HG02798 (cell line): ENCODE data around the gene MRPS5.

Experiments used
- ATAC-seq: cut with Tn5 transposase; IDR thresholded peaks from one replicate; pipeline ENCODE4 v1.9.1; 2021; ENCODE audit warnings: mild to moderate bottlenecking; ENCODE audit not compliant: unreplicated experiment, poor library complexity

Gene MRPS5

DNA sequence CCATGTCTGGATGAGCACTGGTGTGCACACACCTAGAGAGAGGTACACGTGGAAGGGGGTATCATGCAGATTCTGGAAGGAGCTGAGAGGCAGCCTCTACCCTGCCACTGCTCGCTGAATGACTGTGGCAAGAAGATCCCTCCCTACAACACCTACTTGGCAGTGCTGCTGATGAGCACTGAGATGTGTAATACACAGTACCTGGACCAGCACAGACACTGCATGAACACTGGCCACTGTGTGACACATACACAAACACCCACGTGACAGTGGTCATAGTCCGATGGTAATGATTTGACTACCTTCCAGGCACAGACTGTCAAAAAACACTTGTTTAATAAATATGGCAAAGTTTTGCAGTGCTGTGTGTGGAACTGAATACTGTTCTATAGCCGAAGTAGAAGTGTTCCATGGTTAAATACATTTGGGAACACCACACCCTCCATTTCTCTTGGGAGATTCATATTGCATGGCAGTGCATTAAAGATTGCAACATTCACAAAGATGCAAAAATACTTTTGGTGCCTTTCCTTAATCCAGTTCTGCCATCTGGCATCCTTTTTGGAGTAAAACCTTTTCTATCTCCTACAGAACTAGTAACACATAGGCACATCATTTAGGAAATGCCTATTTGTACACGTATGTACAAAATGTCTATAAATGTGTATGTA, 29.6 kb downstream of the MRPS5 start:
- no peak for ATAC-seq

GRCh38 chr2:95087379-95087778, 34.2 kb downstream of the MRPS5 start:
- ATAC-seq: no peak

DNA sequence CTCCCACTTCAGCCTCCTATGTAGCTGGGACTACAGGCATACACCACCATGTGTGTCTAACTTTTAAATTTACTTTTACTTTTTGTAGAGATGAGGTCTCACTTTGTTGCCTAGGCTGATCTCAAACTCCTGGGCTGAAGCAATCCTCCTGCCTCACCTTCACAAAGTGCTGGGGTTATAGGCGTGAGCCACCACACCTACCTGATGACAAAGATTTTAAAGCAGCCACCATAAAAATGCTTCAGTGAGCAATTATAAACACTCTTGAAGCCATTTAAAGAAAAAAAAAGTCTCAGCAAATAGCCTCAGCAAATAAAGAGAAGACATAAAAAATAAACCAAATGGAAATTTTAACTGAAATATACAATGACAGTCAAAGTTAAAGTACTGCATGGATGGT, 35.6 kb downstream of the MRPS5 start:
- no peak for ATAC-seq

DNA sequence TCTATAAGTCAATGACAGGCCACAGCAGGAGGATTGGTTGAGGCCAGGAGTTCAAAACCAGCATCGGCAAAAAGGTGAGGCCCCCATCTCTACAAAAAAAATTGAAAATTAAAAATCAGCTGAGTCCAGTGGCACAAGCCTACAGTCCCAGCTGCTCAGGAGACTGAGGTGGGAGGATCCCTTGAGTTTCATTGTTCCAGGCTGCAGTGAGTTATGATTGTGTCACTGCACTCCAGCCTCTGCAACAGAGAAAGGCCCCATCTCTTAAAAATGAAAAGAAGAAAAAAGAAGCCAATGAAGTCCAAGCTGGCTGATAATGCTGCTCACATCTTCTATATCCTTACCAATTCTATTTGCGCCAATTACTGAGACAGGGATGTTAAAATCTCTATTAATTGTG, 39.1 kb downstream of the MRPS5 start:
- ATAC-seq: no peak

- no peak for ATAC-seq
Observed at GRCh38 chr2:95079199-95079683, 42.4 kb downstream of the MRPS5 start.

GRCh38 chr2:95077861-95078603, 43.6 kb downstream of the MRPS5 start:
- ATAC-seq: no peak

- ATAC-seq: no peak
Observed at GRCh38 chr2:95077530-95077825, 44.1 kb downstream of the MRPS5 start.

- peak; percentile 82 for ATAC-seq
Observed at GRCh38 chr2:95076705-95077529, 44.7 kb downstream of the MRPS5 start.

DNA sequence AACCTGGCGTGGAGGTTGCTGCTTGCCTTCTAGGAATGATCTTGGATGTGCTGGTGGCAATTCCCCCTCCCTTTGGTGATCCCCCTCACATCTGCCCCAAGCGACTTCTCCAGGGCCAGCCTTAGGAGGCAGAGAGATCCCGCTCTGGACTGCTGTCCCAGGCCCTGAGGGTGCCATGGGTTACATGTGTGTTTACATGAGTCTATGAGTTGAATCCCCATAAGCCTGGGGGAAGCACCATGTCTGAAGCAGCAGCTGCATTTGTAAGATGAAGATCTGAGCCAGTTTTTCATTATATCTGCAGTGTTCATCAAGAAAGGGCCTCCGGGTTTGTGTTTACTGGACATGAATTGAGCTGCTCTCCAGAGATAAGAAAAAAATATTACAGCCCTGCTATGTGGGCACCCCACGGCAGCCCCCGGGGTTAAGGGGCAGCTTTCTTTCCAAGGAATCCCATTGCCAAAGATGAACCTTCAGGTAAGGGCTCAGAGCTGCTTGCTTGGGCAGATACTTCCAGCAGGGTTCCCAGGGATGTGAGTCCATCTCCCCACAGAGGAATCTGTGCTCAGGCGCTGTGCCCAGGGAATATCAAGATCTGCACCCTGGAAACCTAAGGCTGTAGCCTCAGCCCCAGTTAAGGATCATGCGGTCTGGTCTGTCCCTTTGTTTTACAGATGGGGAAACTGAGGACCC, 46.0 kb downstream of the MRPS5 start:
- ATAC-seq: no peak

- ATAC-seq: no peak
Observed at GRCh38 chr2:95074663-95075439, 46.8 kb downstream of the MRPS5 start.

- no peak for ATAC-seq
Observed at GRCh38 chr2:95073856-95074662, 47.5 kb downstream of the MRPS5 start.

DNA sequence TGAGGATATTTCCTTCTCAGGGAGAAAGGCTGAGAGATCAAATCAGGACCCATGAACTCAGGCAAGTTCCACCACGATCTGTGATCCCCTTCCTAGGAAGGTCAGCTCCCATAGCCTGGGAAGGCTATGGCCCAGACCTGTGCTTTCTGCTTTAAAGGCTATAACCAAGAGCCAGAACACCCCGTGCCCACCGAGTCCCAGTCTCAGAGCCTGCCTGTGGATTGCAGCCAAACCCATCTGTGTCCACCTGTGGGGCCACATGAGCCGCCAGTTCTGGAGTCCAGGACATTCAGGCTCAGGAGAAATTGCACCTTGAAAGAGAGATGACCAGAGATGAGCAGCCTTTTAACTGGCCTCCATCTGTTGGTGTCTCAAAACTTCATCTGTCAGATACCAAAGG, 49.2 kb downstream of the MRPS5 start:
- no peak for ATAC-seq

DNA sequence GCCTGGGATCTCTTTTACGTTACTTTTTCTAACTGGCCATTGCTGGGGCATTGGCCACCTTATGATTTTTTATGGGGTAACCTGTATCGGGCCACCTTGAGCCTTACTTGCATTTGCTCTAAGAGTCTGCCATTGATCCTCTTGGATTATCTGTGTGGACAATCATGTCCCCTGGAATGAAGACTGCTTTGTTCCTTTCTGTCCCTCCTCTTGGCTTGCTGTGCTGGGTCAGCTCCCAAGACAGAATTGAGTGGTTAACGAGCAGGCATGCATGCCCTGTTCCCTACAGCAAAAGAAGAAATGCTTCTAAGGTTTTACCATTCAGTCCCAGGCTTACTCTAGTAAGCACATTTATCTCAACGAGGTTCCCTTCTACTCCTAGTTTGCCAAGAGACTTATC, 49.8 kb downstream of the MRPS5 start:
- no peak for ATAC-seq

- no peak for ATAC-seq
Observed at GRCh38 chr2:95069465-95069864, 52.1 kb downstream of the MRPS5 start.

- no peak for ATAC-seq
Observed at GRCh38 chr2:95068256-95068655, 53.4 kb downstream of the MRPS5 start.

DNA sequence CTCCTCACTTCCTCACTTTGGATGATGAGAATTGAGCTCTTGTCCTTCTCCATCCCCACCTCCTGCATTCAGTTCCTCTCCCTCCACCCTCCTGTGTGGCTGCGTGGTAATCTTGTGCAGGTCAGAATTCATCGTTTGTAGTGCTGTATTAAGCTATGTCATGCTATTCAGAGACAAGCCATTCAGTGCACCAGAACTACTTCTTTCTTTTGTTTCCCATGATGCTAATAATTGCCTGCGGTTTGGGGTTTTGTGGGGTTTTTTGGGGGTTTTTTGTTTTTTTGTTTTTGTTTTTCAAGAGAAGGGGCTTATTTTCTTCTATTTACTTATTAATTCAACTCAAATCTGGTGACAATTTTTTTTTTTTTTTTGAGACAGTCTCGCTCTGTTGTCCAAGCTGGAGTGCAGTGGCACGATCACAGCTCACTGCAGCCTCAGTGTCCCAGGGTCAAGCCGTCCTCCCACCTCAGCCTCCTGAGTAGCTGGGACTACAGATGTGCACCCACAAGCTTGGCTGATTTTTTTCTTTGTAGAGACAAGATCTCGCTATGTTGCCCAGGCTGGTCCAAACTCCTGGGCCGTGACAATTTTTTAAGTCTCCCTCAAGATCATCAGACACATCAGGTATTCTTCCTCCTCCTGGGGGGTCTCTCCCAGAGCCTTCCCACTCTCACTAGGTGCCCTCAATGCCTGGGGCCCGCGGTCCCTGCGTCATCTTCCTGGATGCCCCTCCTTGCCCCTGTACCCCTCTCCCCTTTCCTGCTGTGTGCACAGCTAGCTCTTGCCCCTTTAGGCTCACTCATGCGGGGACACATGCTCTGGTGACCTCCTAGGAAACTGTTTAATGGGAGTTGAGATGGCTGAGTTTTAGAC, 58.3 kb downstream of the MRPS5 start:
- ATAC-seq: peak; percentile 86

GRCh38 chr2:95062242-95063085, 59.1 kb downstream of the MRPS5 start:
- peak; percentile 17 for ATAC-seq
